HG03060 (cell line): Measurements from ENCODE around the gene SMAGP.
"Not testable (repeated sequence)": the region's sequence is repeated elsewhere in the genome, so short reads cannot be mapped to it uniquely, and the experiment has no call there.

Source experiments
- ATAC-seq: cut with Tn5 transposase; IDR thresholded peaks from one replicate; pipeline ENCODE4 v1.9.1; 2021; ENCODE audit warnings: low read depth, moderate number of reproducible peaks; ENCODE audit not compliant: unreplicated experiment

The SMAGP gene

DNA sequence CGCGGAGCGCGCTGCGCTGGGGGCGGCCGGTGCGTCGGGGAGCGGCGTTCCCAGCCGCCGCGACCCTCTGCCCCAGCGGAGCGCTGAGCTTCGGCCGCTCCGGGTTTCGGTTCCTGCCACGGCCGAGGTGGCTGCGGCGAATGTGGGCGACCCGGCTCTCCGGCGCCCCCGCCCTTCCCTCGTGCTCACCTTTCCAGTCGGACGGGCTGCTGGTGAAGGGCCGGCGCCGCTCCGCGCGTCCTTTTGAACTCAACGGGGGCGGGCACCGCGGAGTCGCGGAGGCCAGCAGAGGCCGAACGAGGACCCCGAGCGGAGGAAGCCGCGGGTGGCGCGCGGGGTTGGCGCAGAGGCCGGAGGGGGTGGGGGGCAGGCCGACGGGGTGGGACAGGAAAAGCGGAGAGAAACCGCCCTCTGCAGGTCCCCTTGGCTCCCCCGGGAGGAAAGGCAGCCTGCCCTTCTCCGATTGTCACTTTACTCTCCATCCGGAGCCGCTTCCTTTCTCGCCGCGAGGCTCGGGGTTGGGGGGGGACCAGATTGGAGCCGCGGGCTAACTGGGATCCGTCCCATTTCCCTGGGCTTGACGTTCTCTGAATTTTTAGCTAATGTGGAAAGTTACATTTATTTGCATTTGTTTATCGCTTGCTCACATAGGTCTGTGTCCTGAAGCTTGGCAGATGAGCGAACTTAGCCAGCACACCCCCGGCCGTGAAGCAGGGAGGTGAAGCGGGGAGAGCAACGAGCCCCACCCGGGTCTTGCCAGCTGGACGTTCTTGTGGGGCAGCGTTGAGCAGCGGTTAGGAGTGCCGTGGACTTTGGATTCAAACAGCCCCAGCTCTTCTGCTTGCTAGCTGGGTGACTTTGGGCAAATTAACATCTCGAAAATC lies at the start of gene SMAGP:
Gene SMAGP, minus strand, starts transcription at position 349 of the 884 bp plus-strand sequence. CDS start 1,137 bp downstream, outside the sequence.
- ATAC-seq = no peak

DNA sequence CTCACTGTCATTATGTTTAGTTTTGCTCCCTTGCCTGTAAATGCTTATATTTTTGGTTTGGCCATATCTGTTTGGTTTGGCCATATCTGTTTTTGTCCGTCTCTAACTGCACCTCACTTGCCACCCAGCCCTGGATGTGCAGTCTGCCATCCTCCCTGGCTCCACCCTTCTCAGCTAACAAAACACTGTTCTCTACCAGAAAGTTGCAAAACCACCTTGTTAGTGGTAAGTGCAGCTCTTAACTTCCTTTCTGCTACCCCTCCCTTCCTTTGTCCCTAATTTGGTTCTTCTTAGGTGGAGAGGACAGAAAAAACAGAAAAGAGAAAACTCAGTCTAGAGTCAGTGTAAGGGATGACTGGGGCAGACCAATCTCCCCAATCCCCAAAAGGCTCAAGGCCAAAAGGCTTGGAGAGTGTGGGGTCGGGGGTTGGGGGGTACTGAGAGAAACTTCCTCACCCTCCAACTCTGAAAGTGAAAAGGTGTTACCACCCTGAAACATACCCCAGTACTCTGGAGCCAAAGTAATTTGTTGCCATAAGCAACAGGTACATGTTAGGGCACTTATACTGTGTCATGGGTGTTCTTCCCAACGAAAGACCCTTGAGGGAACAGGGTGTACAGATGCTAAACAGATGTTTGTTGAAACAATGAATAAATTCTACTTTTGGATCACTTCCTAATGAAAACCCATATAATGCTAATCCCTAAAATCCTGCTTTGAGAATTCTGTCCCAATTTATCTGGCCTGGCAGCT lies 48.8 kb upstream of the SMAGP start:
- ATAC-seq = no peak

DNA sequence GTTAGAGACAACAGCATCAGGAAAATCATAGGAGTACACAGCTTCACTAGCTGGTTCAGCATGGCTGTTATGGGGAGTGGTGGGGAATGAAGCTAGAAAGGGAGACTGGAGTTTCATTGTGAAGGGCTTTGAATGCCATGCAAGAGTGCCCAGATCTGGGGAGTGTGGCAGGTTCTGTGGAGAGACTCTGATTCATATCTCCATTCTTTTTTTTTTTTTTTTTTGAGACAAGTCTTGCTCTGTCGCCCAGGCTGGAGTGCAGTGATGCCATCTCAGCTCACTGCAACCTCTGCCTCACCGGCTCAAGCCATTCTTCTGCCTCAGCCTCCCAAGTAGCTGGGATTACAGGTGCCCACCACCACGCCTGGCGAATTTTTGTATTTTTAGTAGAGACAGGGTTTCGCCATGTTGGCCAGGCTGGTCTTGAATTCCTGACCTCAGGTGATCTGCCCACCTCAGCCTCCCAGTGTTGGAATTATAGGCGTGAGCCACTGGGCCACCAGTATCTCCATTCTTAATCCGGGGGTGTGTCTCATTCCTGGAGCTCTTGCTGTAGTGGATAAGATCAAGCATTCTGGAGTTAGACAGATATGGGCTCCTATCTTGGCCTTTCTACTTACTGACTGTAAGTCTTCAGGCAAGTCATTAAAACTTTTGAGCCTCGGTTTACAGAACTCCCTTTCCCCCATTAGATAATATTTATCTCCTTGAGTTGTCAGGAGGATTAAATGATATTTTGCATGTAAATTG lies 48.0 kb upstream of the SMAGP start:
- ATAC-seq = not testable (repeated sequence)

- no peak for ATAC-seq
Observed at GRCh38 chr12:51311389-51311788, 41.2 kb upstream of the SMAGP start.

DNA sequence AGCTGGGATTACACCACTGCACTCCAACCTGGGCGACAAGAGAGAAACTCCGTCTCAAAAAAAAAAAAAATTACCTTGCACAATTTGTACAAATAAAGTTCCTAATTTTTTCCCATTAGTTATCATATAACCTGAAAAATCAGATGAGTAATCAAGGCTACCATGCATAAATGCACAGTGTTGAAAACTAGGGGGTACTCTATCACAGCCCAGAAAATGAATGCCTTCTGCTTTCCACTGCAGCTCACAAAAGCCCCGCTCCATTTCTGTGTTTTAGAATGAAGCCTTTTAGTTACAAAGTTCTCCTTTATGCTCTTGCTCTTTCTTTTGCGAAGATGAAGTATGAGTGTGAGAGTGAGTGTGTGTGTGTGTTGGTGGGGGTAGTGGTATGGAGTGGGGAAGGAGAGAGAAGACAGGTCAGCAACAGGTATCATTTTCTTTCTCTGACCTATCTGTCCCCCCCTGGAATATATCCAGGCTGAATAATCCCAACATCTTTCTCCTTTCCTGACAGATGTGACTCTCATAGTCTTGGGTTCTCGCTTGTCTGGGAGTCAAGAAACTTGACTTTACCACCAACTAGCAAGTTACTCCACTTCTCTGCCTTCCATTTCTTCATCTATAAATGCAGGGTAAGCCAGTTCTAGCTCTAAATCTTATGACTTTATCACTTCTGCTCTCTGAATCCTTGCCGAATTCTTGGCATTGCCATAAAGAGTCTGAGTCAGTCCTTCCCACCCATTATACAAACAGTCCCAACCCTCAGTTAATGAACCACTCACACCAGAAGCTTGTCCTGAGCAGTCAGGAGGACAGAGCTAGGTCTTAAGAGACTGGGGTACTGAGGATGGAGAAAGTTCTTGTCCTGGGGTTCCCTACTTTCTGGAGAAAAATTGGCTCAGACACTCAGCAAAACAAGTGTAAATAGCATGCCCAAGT lies 37.7 kb upstream of the SMAGP start:
- ATAC-seq = no peak

GRCh38 chr12:51306507-51306906 lies 36.3 kb upstream of the SMAGP start:
- no peak for ATAC-seq

GRCh38 chr12:51300768-51301167 lies 30.6 kb upstream of the SMAGP start:
- ATAC-seq = not testable (repeated sequence)

DNA sequence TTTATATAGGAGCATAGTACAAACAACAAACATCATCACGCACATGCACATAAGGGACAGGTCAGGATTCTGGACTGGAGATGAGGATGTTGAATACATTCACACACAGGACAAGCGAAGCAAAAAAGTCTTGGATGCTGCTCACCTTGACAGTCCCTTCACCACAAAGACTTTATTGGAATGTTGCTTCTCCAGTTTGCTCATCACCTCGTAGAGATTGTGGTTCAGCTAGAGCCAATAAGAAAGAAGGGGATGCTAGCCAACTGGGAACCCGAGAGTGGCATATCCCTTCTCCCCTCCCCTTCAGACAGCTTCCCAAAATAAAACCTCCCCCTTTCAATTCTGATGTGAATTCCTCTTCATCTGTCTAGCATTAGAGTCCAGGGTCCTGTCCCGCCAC lies 25.4 kb upstream of the SMAGP start:
- no peak for ATAC-seq

DNA sequence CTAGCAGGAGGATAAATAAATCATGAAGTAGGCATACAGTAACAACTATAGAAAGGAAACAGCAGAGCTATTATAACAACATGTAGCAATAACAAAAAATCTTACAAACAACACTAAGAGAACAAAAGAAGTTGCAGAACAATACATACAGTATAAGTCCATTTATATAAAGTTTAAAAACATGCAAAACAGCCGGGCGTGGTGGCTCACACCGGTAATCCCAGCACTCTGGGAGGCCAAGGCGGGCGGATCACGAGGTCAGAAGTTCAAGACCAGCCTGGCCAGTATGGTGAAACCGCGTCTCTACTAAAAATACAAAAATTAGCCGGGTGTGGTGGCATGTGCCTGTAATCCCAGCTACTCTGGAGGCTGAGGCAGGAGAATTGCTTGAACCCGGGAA lies 23.9 kb upstream of the SMAGP start:
- ATAC-seq = not testable (repeated sequence)

DNA sequence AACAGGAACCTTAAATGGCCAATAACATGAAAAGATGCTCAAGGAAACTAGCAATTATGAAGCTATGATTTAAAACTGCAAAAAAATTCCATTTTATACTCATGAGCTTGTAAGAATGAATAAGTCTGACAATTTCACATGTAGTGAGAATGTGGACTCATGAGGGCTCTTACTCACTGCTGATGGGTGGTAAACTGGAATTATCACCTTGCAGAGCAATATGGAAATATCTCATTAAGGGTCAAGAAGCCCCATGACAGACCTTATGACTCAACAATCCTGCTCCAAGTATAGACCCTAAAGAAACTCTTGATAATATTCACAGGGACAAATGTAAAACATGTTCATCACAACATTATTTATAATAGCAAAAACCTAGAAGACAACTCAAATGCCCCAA lies 23.5 kb upstream of the SMAGP start:
- no peak for ATAC-seq

GRCh38 chr12:51291603-51292513 lies 21.6 kb upstream of the SMAGP start:
- not testable (repeated sequence) for ATAC-seq

DNA sequence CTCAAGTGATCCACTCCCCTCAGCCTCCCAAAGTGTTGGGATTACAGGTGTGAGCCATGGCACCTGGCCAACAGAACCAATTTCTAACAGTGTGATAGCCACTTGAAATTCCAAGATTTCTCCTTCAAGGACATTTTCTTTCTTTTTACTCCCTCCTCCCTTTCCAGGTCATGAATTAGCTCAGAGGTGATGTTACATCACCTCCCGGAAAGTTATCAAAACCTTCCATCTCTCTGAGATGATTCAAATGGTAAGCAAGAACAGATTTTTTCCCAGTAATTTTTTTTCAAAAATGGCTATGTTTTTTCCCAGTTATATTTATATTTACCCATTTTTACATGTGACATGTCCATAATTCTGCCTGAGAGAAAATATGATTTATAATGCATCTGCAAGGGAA lies 15.6 kb upstream of the SMAGP start:
- ATAC-seq = no peak

- no peak for ATAC-seq
Observed at GRCh38 chr12:51281202-51281924, 11.1 kb upstream of the SMAGP start.

- no peak for ATAC-seq
Observed at GRCh38 chr12:51275088-51275487, 4.9 kb upstream of the SMAGP start.

GRCh38 chr12:51272810-51273209 lies 2.6 kb upstream of the SMAGP start:
- not testable (repeated sequence) for ATAC-seq

GRCh38 chr12:51270951-51271518 lies 820 bp upstream of the SMAGP start:
- ATAC-seq = no peak

GRCh38 chr12:51269174-51270066 lies 795 bp downstream of the SMAGP start:
- ATAC-seq = no peak
